Measurements from ENCODE around the gene METTL16. TPM values are rescaled to one million over a fixed set of nuclear protein-coding genes. Genes with fewer than 3 reads are reported as not detected.

The METTL16 gene
- total RNA-seq, 1 experiment from 2014 or later: 28.6 TPM

- Mint-ChIP-seq H3K9me3 (ENCODE audit: low read depth, unreplicated experiment) (no peaks in the 10 kb centered on the region), H3K27me3 (ENCODE audit: unreplicated experiment) (no peaks in the 10 kb centered on the region), H3K36me3 (ENCODE audit: insufficient read depth, unreplicated experiment) (peaks cover 9% of the 10 kb centered on the region), H3K4me1 (ENCODE audit: low read depth, unreplicated experiment) (no peaks in the 10 kb centered on the region), H3K4me3 (ENCODE audit: low read depth, unreplicated experiment) (no peak overlapping the region), H3K27ac (ENCODE audit: unreplicated experiment) (peak overlapping the region; percentile 31)
- no TSS peak for BruUV-seq (replicated peaks)
- no peak for TF ChIP-seq CTCF (IDR thresholded peaks at IDR 0.05; ENCODE audit: unreplicated experiment)
- intact Hi-C loops (cut with micrococcal nuclease; ENCODE audit: unreplicated experiment): no loop called here
- CTCF ChIA-PET: no interaction called here
- no peak for DNase-seq
Measured at GRCh38 chr17:2433696-2434095, 78.0 kb downstream of the METTL16 start.

GRCh38 chr17:2427910-2428309, 83.8 kb downstream of the METTL16 start:
- Mint-ChIP-seq H3K27me3 (ENCODE audit: unreplicated experiment) (no peaks in the 10 kb centered on the region), H3K36me3 (ENCODE audit: insufficient read depth, unreplicated experiment) (peaks cover 8% of the 10 kb centered on the region), H3K4me3 (ENCODE audit: low read depth, unreplicated experiment) (no peak overlapping the region), H3K27ac (ENCODE audit: unreplicated experiment) (no peak overlapping the region), H3K9me3 (ENCODE audit: low read depth, unreplicated experiment) (no peaks in the 10 kb centered on the region), H3K4me1 (ENCODE audit: low read depth, unreplicated experiment) (no peaks in the 10 kb centered on the region)
- CTCF ChIA-PET: no interaction called here
- no peak for TF ChIP-seq CTCF (IDR thresholded peaks at IDR 0.05; ENCODE audit: unreplicated experiment)
- intact Hi-C loops (cut with micrococcal nuclease; ENCODE audit: unreplicated experiment): no loop called here
- no TSS peak for BruUV-seq (replicated peaks)
- no peak for DNase-seq

- DNase-seq: no peak
- intact Hi-C loops (cut with micrococcal nuclease; ENCODE audit: unreplicated experiment): no loop called here
- TF ChIP-seq CTCF (IDR thresholded peaks at IDR 0.05; ENCODE audit: unreplicated experiment): no peak
- no peak overlapping the region for H3K4me3 Mint-ChIP-seq (ENCODE audit: low read depth, unreplicated experiment)
- peaks cover 8% of the 10 kb centered on the region for H3K36me3 Mint-ChIP-seq (ENCODE audit: insufficient read depth, unreplicated experiment)
- H3K27me3 Mint-ChIP-seq (ENCODE audit: unreplicated experiment): no peaks in the 10 kb centered on the region
- BruUV-seq (replicated peaks): no TSS peak
- H3K27ac Mint-ChIP-seq (ENCODE audit: unreplicated experiment): no peak overlapping the region
- H3K4me1 Mint-ChIP-seq (ENCODE audit: low read depth, unreplicated experiment): no peaks in the 10 kb centered on the region
- CTCF ChIA-PET: no interaction called here
- H3K9me3 Mint-ChIP-seq (ENCODE audit: low read depth, unreplicated experiment): no peaks in the 10 kb centered on the region
Measured at GRCh38 chr17:2427215-2427614, 84.5 kb downstream of the METTL16 start.

GRCh38 chr17:2423271-2423670, 88.4 kb downstream of the METTL16 start:
- Mint-ChIP-seq H3K27ac (ENCODE audit: unreplicated experiment) (no peak overlapping the region), H3K27me3 (ENCODE audit: unreplicated experiment) (no peaks in the 10 kb centered on the region), H3K4me3 (ENCODE audit: low read depth, unreplicated experiment) (no peak overlapping the region), H3K9me3 (ENCODE audit: low read depth, unreplicated experiment) (no peaks in the 10 kb centered on the region), H3K36me3 (ENCODE audit: insufficient read depth, unreplicated experiment) (peaks cover 14% of the 10 kb centered on the region), H3K4me1 (ENCODE audit: low read depth, unreplicated experiment) (no peaks in the 10 kb centered on the region)
- DNase-seq: no peak
- intact Hi-C loops (cut with micrococcal nuclease; ENCODE audit: unreplicated experiment): no loop called here
- no TSS peak for BruUV-seq (replicated peaks)
- CTCF ChIA-PET: no interaction called here
- TF ChIP-seq CTCF (IDR thresholded peaks at IDR 0.05; ENCODE audit: unreplicated experiment): no peak
